Breast epithelium (tissue), 4 donors: Measurements from ENCODE around the gene LCE6A. TPM values are rescaled to one million over a fixed set of nuclear protein-coding genes. Genes with fewer than 3 reads are reported as not detected.

ENCODE experiments used
- DNase-seq, 2 donors: peaks; one replicate each; pipeline ENCODE4 v3.0.0-alpha.2; 2019; ENCODE audit warnings: low spot score in 2 of 2
- H3K27ac ChIP-seq, 2 donors: fragments of 200-600 bp; sonication (generic) in 1 of 2; one replicate each; pipeline ENCODE4 v1.5.1; 2016 to 2019; ENCODE audit warnings: mild to moderate bottlenecking in 1 of 2
- H3K27me3 ChIP-seq, 2 donors: fragments of 200-600 bp; sonication (generic) in 1 of 2; one replicate each; pipeline versions ENCODE4 v1.5.1 to v1.6.0; 2017 to 2019; ENCODE audit warnings: control low read depth in 1 of 2, mild to moderate bottlenecking in 1 of 2
- H3K36me3 ChIP-seq: fragments of 200-600 bp; one replicate; pipeline ENCODE4 v1.5.1; 2019
- H3K4me1 ChIP-seq, 2 donors: fragments of 200-600 bp; sonication (generic); one replicate each; pipeline ENCODE4 v1.5.1; 2016 to 2019; ENCODE audit warnings: control low read depth in 1 of 2
- H3K4me3 ChIP-seq, 3 donors: fragments of 200-600 bp; sonication (generic); 1 replicate in 2 of 3; 2 replicates in 1 of 3; pipeline ENCODE4 v1.5.1; 2016 to 2019; ENCODE audit warnings: mild to moderate bottlenecking in 3 of 3, moderate library complexity in 2 of 3
- H3K9me3 ChIP-seq, 2 donors: fragments of 200-600 bp; sonication (generic) in 1 of 2; one replicate each; pipeline ENCODE4 v1.5.1; 2016 to 2019; ENCODE audit warnings: control low read depth in 1 of 2
- CTCF ChIP-seq, 3 donors: fragments of 450-650 bp; IDR thresholded peaks; one replicate each; pipeline ENCODE4 v1.5.1; 2016 to 2017; ENCODE audit warnings: antibody characterized with exemption in 3 of 3, mild to moderate bottlenecking in 3 of 3, moderate library complexity in 3 of 3
- POLR2A ChIP-seq: fragments of 450-650 bp; IDR thresholded peaks from one replicate; pipeline ENCODE4 v1.6.1; 2016; ENCODE audit warnings: antibody characterized with exemption, mild to moderate bottlenecking, moderate library complexity
- POLR2AphosphoS5 ChIP-seq, 3 donors: sonication (generic); formaldehyde crosslinking; IDR thresholded peaks; one replicate each; pipeline ENCODE4 v1.6.1; 2017; ENCODE audit warnings: antibody characterized with exemption in 3 of 3
- intact Hi-C: fragments of 100-400 bp; cut with DNase I; formaldehyde crosslinking; loops from one replicate; pipeline ENCODE4 v1.15.1; 2023; ENCODE audit warnings: low total_unique reads
- total RNA-seq, 3 donors: library from RNA; depleted of rRNA; stranded (reverse); fragments of >200 nt; gene quantifications; one replicate each; pipeline ENCODE4 v1.1.0, GENCODE V29; 2016

Gene LCE6A
- total RNA-seq, 3 donors from 2014 or later = not detected

GRCh38 chr1:152827173-152827572 lies 15.5 kb upstream of the LCE6A start, which contains the start of gene LCE1A:
Gene LCE1A, plus strand, starts transcription at chr1:152827473. Its CDS starts 0 bp downstream, at chr1:152827473.
- intact Hi-C loops = no loop called here
- Histone ChIP-seq H3K4me3 (no peak within 1 kb of the TSS), H3K4me1 (no peaks in the 10 kb centered on the region), H3K36me3 (no peaks in the 10 kb centered on the region), H3K9me3 (no peaks in the 10 kb centered on the region), H3K27ac (no peak within 1 kb of the TSS), H3K27me3 (no peaks in the 10 kb centered on the region)
- TF ChIP-seq CTCF (IDR thresholded peaks at IDR 0.05) (no peak), POLR2AphosphoS5 (IDR thresholded peaks at IDR 0.05) (no peak), POLR2A (no peak)
- DNase-seq = no peak

- no peak overlapping the region for H3K27ac ChIP-seq
- no peak for DNase-seq
- intact Hi-C loops = no loop called here
Measured at GRCh38 chr1:152836870-152837269, 5.8 kb upstream of the LCE6A start.

GRCh38 chr1:152855661-152856060 lies 13.0 kb downstream of the LCE6A start:
- Histone ChIP-seq H3K9me3 (no peaks in the 10 kb centered on the region), H3K4me1 (no peaks in the 10 kb centered on the region), H3K27ac (no peak overlapping the region), H3K27me3 (no peaks in the 10 kb centered on the region), H3K36me3 (no peaks in the 10 kb centered on the region), H3K4me3 (no peak overlapping the region)
- no peak for TF ChIP-seq POLR2AphosphoS5 (IDR thresholded peaks at IDR 0.05)
- no peak for TF ChIP-seq CTCF (IDR thresholded peaks at IDR 0.05)
- no peak for TF ChIP-seq POLR2A
- DNase-seq = no peak
- intact Hi-C loops = no loop called here

More at GRCh38 chr1:152836870-152837269, 5.8 kb upstream of the LCE6A start:
- Histone ChIP-seq H3K36me3 (no peaks in the 10 kb centered on the region), H3K4me1 (no peaks in the 10 kb centered on the region), H3K4me3 (no peak overlapping the region), H3K27me3 (no peaks in the 10 kb centered on the region), H3K9me3 (no peaks in the 10 kb centered on the region)
- no peak for TF ChIP-seq POLR2AphosphoS5 (IDR thresholded peaks at IDR 0.05)
- TF ChIP-seq CTCF (IDR thresholded peaks at IDR 0.05) = no peak
- TF ChIP-seq POLR2A = no peak

- H3K4me3 ChIP-seq = no peak overlapping the region
- H3K27ac ChIP-seq = no peak overlapping the region
- H3K27me3 ChIP-seq = no peaks in the 10 kb centered on the region
- intact Hi-C loops = no loop called here
- no peaks in the 10 kb centered on the region for H3K9me3 ChIP-seq
- no peak for DNase-seq
- no peak for TF ChIP-seq CTCF (IDR thresholded peaks at IDR 0.05)
- no peak for TF ChIP-seq POLR2A
- TF ChIP-seq POLR2AphosphoS5 (IDR thresholded peaks at IDR 0.05) = no peak
- H3K4me1 ChIP-seq = no peaks in the 10 kb centered on the region
- H3K36me3 ChIP-seq = no peaks in the 10 kb centered on the region
Measured at GRCh38 chr1:152858062-152858461, 15.4 kb downstream of the LCE6A start.

GRCh38 chr1:152859696-152860095 lies 17.0 kb downstream of the LCE6A start, which contains the start of gene LCE7A:
Gene LCE7A, plus strand, starts transcription at chr1:152859996. Its CDS starts 702 bp downstream, at chr1:152860698.
- Histone ChIP-seq H3K4me1 (no peaks in the 10 kb centered on the region), H3K4me3 (no peak within 1 kb of the TSS), H3K36me3 (no peaks in the 10 kb centered on the region), H3K27ac (no peak within 1 kb of the TSS), H3K9me3 (no peaks in the 10 kb centered on the region), H3K27me3 (no peaks in the 10 kb centered on the region)
- TF ChIP-seq CTCF (IDR thresholded peaks at IDR 0.05) (no peak), POLR2AphosphoS5 (IDR thresholded peaks at IDR 0.05) (no peak), POLR2A (no peak)
- DNase-seq = no peak
- intact Hi-C loops = no loop called here
